Psoas muscle (tissue), 8 donors: ENCODE results near the gene SULT4A1. TPM values are rescaled to one million over a fixed set of nuclear protein-coding genes. Genes with fewer than 3 reads are reported as not detected.

Source experiments
- ATAC-seq, 4 donors: fragments of 200-7000 bp; cut with Tn5 transposase; one replicate each; pipeline ENCODE4 v1.9.1; 2020; ENCODE audit warnings: moderate library complexity in 3 of 4, mild to moderate bottlenecking in 2 of 4
- DNase-seq, 2 donors: peaks; one replicate each; pipeline ENCODE4 v3.0.0-alpha.2; 2020
- H3K27ac ChIP-seq: fragments of 200-600 bp; one replicate; pipeline ENCODE4 v1.8.0; 2022
- H3K27me3 ChIP-seq, 3 donors: fragments of 200-600 bp in 1 of 3; one replicate each; pipeline versions ENCODE4 v1.6.1 to v1.8.0; 2013 to 2022; ENCODE audit warnings: low read length in 2 of 3, mild to moderate bottlenecking in 2 of 3, moderate library complexity in 1 of 3; ENCODE audit not compliant: insufficient read depth in 3 of 3
- H3K36me3 ChIP-seq, 2 donors: fragments of 200-600 bp in 1 of 2; one replicate each; pipeline versions ENCODE4 v1.6.1 to v1.8.0; 2013 to 2022; ENCODE audit warnings: low read depth in 1 of 2, mild to moderate bottlenecking in 1 of 2, moderate library complexity in 1 of 2; ENCODE audit not compliant: insufficient read depth in 1 of 2
- H3K4me1 ChIP-seq: fragments of 200-600 bp; one replicate; pipeline ENCODE4 v1.8.0; 2022
- H3K4me3 ChIP-seq: fragments of 200-600 bp; one replicate; pipeline ENCODE4 v1.8.0; 2022; ENCODE audit warnings: mild to moderate bottlenecking
- H3K9me3 ChIP-seq: fragments of 200-600 bp; one replicate; pipeline ENCODE4 v1.8.0; 2022
- CTCF ChIP-seq: fragments of 200-600 bp; IDR thresholded peaks from one replicate; pipeline ENCODE4 v1.8.0; 2022; ENCODE audit warnings: antibody characterized with exemption
- WGBS, 3 donors: extraction: QIAGEN DNeasy Blood & Tissue Kit; methylation state at CpG; one replicate each; pipeline versions ENCODE4 v1.1.6 to v1.1.7; 2013; 5-methylcytosine and 5-hydroxymethylcytosine counted together
- intact Hi-C, 2 donors: fragments of 100-400 bp; cut with DNase I; formaldehyde crosslinking; loops; one replicate each; pipeline versions ENCODE4 v1.11.0 to v1.14.2; 2022
- polyA plus RNA-seq, 3 donors: library from polyadenylated mRNA; stranded (reverse); fragments of 200-250 nt; gene quantifications; one replicate each; pipeline ENCODE4 v1.2.3, GENCODE V29; 2013
- total RNA-seq, 4 donors: library from RNA; stranded (reverse); fragmentation: NEBNext Ultra II Directional in 2 of 4; extraction: Animal tissue kit (Norgen Biotek cat#: 25700) in 2 of 4; gene quantifications; one replicate each; pipeline versions ENCODE4 v1.2.1 to v1.2.4, GENCODE V29; 2021 to 2023
- donor health status: healthy with polysubstance abuse.
- donor health status: DM: no; HTN: no; CAD: no; lungs with moderate emphysema.
- donor health status: Bipolar disorder and iron deficiency.
- donor health status: healthy.
- donor health status: DM: yes; HTN: yes; CAD: no.
- donor health status: DM: no; HTN: no; CAD: no.
- donor health status: DM: no; HTN: no; CAD: no.
- donor health status: DM: yes; HTN: yes; CAD: no.

SULT4A1 gene
- total and polyA plus RNA-seq, 7 donors, result 0.08 to 0.23 TPM; not detected in 5

- no peak for DNase-seq
- no peak for ATAC-seq
- peaks cover 0 to 46% (median 4%) of the 10 kb centered on the region in 3 donors for H3K27me3 ChIP-seq
Observed at GRCh38 chr22:43885319-43885671, 23.0 kb upstream of the SULT4A1 start.

GRCh38 chr22:43884600-43885318 is 22.4 kb upstream of the SULT4A1 start:
- intact Hi-C loops, result no loop called here

More at GRCh38 chr22:43885319-43885671, 23.0 kb upstream of the SULT4A1 start:
- Histone ChIP-seq H3K4me1 (no peaks in the 10 kb centered on the region), H3K36me3 (no peaks in the 10 kb centered on the region), H3K9me3 (no peaks in the 10 kb centered on the region), H3K27ac (no peak overlapping the region), H3K4me3 (no peak overlapping the region)
- intact Hi-C loops, result no loop called here
- WGBS, 3 donors, result 63 to 70% (median 68%) methylated on average over 7 of the region's 7 CpGs
- no peak for TF ChIP-seq CTCF

GRCh38 chr22:43883719-43884415 is 21.6 kb upstream of the SULT4A1 start:
- no peak for ATAC-seq
- no peaks in the 10 kb centered on the region for H3K36me3 ChIP-seq
- intact Hi-C loops, result no loop called here
- peak in 1 of 2 donors; percentile 48 for DNase-seq
- H3K9me3 ChIP-seq, result no peaks in the 10 kb centered on the region
- H3K4me3 ChIP-seq, result no peak overlapping the region
- H3K4me1 ChIP-seq, result no peaks in the 10 kb centered on the region
- peaks cover 0 to 38% (median 0%) of the 10 kb centered on the region in 3 donors for H3K27me3 ChIP-seq
- no peak for TF ChIP-seq CTCF
- H3K27ac ChIP-seq, result no peak overlapping the region
- WGBS, 3 donors, result 83 to 90% (median 85%) methylated on average over 16 to 17 of the region's 17 CpGs

More at GRCh38 chr22:43884600-43885318, 22.4 kb upstream of the SULT4A1 start:
- DNase-seq, result peak; percentile 68 to 76
- H3K36me3 ChIP-seq, result no peaks in the 10 kb centered on the region
- no peaks in the 10 kb centered on the region for H3K4me1 ChIP-seq
- H3K9me3 ChIP-seq, result no peaks in the 10 kb centered on the region
- ATAC-seq, result peak in 3 of 4 donors; percentile 61 to 68 (median 64)
- WGBS, 3 donors, result 18 to 20% (median 19%) methylated on average over 17 to 18 of the region's 18 CpGs
- no peak overlapping the region for H3K27ac ChIP-seq
- no peak overlapping the region for H3K4me3 ChIP-seq
- TF ChIP-seq CTCF, result peak; percentile 65
- peaks cover 0 to 43% (median under 1%) of the 10 kb centered on the region in 3 donors for H3K27me3 ChIP-seq

- Histone ChIP-seq H3K9me3 (no peaks in the 10 kb centered on the region), H3K4me3 (no peak overlapping the region), H3K36me3 (no peaks in the 10 kb centered on the region), H3K27me3 (peaks cover 0 to 37% (median 0%) of the 10 kb centered on the region in 3 donors), H3K27ac (no peak overlapping the region), H3K4me1 (no peaks in the 10 kb centered on the region)
- intact Hi-C loops, result no loop called here
- peak in 1 of 2 donors; percentile 36 for DNase-seq
- ATAC-seq, result peak in 3 of 4 donors; percentile 38 to 65 (median 41)
- WGBS, 3 donors, result 39 to 43% (median 40%) methylated on average over 14 of the region's 14 CpGs
- TF ChIP-seq CTCF, result peak; percentile 25
Observed at GRCh38 chr22:43883012-43883661, 20.8 kb upstream of the SULT4A1 start.
